ENCODE data around the gene TSSC4. TPM values are rescaled to one million over a fixed set of nuclear protein-coding genes. Genes with fewer than 3 reads are reported as not detected.

Gene TSSC4
- total RNA-seq, 2 donors from 2014 or later, result 26.7 to 40.3 TPM

DNA sequence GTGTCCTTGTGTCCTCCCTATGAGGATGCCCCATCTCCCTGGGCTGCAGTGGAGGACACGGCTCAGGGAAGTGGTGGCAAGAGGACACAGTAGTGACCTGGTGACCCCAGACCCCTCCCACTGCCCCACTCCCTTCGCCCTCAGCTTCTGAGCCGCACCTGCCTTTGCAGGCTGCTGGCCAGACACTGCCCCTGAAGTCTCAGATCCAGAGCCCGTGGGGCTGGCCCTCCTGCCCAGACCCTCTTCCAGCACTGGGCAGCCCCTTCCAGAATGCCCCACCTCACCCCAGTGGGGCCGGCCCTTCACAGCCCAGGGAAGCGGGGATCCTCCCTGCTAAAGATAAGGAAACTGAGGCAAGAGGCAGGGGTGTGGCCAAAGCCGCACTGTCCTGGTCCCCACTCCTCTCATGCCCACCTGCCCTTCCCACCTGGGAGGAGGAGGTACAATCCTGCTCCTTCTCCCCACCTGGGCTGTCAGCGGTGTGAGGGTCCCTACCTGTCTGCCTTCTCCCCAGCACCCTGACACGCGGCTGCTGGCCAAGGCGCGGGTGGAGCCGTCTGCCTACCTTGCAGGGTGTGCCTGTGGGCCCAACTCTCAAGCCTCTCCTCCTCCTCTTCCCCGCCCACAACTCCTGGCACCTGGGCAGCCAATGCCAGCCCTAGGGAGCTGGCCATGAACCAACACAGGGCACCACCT is 26.4 kb downstream of the TSSC4 start:
- H3K9me3 ChIP-seq, result no peaks in the 10 kb centered on the region
- no peaks in the 10 kb centered on the region for H3K4me1 ChIP-seq
- no peak overlapping the region for H3K27ac ChIP-seq
- TF ChIP-seq, protein P1, sequence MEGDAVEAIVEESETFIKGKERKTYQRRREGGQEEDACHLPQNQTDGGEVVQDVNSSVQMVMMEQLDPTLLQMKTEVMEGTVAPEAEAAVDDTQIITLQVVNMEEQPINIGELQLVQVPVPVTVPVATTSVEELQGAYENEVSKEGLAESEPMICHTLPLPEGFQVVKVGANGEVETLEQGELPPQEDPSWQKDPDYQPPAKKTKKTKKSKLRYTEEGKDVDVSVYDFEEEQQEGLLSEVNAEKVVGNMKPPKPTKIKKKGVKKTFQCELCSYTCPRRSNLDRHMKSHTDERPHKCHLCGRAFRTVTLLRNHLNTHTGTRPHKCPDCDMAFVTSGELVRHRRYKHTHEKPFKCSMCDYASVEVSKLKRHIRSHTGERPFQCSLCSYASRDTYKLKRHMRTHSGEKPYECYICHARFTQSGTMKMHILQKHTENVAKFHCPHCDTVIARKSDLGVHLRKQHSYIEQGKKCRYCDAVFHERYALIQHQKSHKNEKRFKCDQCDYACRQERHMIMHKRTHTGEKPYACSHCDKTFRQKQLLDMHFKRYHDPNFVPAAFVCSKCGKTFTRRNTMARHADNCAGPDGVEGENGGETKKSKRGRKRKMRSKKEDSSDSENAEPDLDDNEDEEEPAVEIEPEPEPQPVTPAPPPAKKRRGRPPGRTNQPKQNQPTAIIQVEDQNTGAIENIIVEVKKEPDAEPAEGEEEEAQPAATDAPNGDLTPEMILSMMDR (IDR thresholded peaks at IDR 0.05), result no peak
- DNase-seq (ENCODE audit: low spot score), result no peak
- no peak overlapping the region for H3K4me3 ChIP-seq
- H3K27me3 ChIP-seq, result no peaks in the 10 kb centered on the region
- no peaks in the 10 kb centered on the region for H3K36me3 ChIP-seq

DNA sequence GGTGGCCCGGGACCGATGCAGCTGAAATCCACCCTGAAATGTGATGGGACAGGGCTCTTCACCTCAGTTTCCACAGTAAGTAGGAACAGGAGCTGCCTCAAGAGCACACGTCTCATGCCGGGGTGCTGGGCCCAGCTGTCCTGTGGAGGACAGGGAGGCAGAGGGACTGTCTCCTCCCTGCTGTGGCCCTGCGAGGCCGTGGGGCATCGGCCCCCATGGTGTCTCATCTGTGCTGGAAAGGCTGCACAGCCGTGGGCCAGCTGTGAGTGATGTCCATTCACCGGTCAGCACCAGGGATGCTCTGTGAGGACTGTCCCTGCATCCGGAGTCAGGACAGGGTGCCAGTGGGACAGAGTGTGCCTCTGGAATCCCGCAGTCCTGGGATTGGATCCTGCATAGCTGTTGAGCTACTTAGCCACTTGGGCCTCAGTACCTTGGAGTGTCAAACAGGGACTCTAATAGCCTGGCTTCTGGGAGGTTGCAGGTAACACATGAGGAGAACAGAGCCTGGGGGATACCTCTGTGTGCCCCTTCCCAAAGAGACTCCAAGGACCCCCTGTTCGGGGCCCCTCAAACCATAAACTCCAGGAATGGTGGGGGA is 27.3 kb downstream of the TSSC4 start:
- Histone ChIP-seq H3K36me3 (no peaks in the 10 kb centered on the region), H3K4me3 (no peak overlapping the region), H3K4me1 (no peaks in the 10 kb centered on the region), H3K27me3 (no peaks in the 10 kb centered on the region), H3K27ac (no peak overlapping the region), H3K9me3 (no peaks in the 10 kb centered on the region)
- TF ChIP-seq, protein P1 (IDR thresholded peaks at IDR 0.05), result no peak
- DNase-seq (ENCODE audit: low spot score), result no peak

DNA sequence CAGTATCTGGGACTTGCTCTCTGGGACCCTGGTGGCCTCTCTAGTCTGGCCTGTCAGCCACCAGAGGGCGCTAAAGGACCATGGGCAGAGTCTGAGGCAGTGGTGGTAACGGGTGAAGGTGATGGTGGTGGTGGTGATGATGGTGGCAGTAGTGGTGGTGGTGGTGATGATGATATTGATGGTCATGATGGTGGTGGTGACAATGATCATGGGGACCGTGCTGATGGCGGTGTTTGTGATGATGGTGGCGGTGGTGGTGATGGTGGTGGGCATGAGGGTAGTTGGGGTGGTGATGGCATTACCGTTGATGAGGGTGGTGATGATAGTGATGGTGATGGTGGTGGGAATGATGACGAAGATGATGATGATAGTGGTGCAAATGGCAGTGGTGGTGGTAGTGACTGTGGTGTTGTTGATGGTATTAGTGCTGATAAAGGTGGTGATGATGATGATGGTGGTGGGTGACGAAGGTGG is 27.8 kb downstream of the TSSC4 start:
- TF ChIP-seq, protein P1 (IDR thresholded peaks at IDR 0.05), result peak; percentile 78 to 94
- H3K4me1 ChIP-seq, result no peaks in the 10 kb centered on the region
- H3K9me3 ChIP-seq, result no peaks in the 10 kb centered on the region
- H3K36me3 ChIP-seq, result no peaks in the 10 kb centered on the region
- no peaks in the 10 kb centered on the region for H3K27me3 ChIP-seq
- no peak overlapping the region for H3K27ac ChIP-seq
- H3K4me3 ChIP-seq, result no peak overlapping the region
- peak; percentile 67 for DNase-seq (ENCODE audit: low spot score)

DNA sequence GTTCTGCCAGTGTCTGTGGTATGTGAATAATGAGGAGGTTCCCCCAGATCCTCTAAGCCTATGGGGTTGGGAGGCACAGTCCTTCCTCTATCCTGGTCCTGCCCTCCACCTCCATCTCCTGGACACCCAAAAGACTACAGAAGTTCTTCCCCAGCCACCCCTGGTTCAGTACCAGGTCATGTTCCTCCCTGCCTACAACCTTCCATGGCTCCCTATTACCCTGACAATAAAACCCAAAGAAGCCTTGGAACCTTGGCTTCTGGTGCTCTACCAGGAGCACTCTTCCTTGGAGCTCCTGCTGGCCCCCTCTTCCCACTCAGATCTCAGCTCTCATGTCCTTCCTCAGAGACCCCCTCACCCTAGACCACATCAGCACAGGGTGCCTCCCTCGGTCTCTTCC is 30.8 kb downstream of the TSSC4 start:
- Histone ChIP-seq H3K27me3 (no peaks in the 10 kb centered on the region), H3K9me3 (no peaks in the 10 kb centered on the region), H3K36me3 (no peaks in the 10 kb centered on the region), H3K27ac (no peak overlapping the region), H3K4me1 (no peaks in the 10 kb centered on the region), H3K4me3 (no peak overlapping the region)
- TF ChIP-seq, protein P1 (IDR thresholded peaks at IDR 0.05), result no peak
- no peak for DNase-seq (ENCODE audit: low spot score)

DNA sequence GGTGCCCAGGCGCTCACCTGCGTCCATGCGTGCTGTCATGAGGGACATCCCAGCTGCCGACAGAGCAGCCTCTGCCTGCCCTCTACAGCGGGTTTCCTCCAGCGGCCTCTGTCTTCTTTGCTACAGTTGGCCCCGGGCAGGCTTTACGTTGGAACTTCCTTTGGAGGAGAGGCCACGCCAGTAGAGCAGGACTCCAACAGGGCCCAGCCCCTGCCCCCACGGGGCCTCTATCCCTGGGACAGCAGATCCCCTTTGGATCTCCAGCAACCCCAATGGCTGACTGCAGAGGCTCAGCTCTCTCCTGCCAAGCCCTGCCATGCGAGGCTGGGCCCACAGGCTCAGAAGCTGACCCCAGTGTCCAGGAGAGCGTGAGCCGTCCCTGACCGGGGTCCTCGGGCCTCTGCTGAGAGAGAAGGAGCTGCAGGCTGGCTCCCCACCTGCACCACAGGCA is 31.6 kb downstream of the TSSC4 start:
- DNase-seq (ENCODE audit: low spot score), result no peak
- Histone ChIP-seq H3K4me3 (no peak overlapping the region), H3K27me3 (no peaks in the 10 kb centered on the region), H3K27ac (no peak overlapping the region), H3K36me3 (no peaks in the 10 kb centered on the region), H3K4me1 (no peaks in the 10 kb centered on the region), H3K9me3 (no peaks in the 10 kb centered on the region)
- TF ChIP-seq, protein P1 (IDR thresholded peaks at IDR 0.05), result no peak
